ENCODE results near the gene NCS1.
"Not testable (repeated sequence)": the region's sequence is repeated elsewhere in the genome, so short reads cannot be mapped to it uniquely, and the experiment has no call there.

Gene NCS1

GRCh38 chr9:130264414-130265350 is 92.5 kb downstream of the NCS1 start:
- no peak for DNase-seq (ENCODE audit: low spot score)

- DNase-seq (ENCODE audit: low spot score): peak; percentile 61
Observed at GRCh38 chr9:130265431-130266235, 93.4 kb downstream of the NCS1 start, which contains the start of gene HMCN2. TSS of gene HMCN2 (plus strand) at chr9:130265760. CDS start at chr9:130265879, 119 bp downstream.

- DNase-seq (ENCODE audit: low spot score): no peak
Observed at GRCh38 chr9:130266236-130267098, 94.3 kb downstream of the NCS1 start.

GRCh38 chr9:130267930-130268329 is 95.7 kb downstream of the NCS1 start:
- DNase-seq (ENCODE audit: low spot score): no peak

- DNase-seq (ENCODE audit: low spot score): no peak
Observed at GRCh38 chr9:130268521-130269211, 96.5 kb downstream of the NCS1 start.

- DNase-seq (ENCODE audit: low spot score): no peak
Observed at GRCh38 chr9:130271473-130271872, 99.3 kb downstream of the NCS1 start.

- DNase-seq (ENCODE audit: low spot score): no peak
Observed at GRCh38 chr9:130275156-130275555, 103.0 kb downstream of the NCS1 start.

GRCh38 chr9:130276121-130276520 is 103.9 kb downstream of the NCS1 start:
- no peak for DNase-seq (ENCODE audit: low spot score)

- DNase-seq (ENCODE audit: low spot score): no peak
Observed at GRCh38 chr9:130276955-130277354, 104.8 kb downstream of the NCS1 start.

- DNase-seq (ENCODE audit: low spot score): not testable (repeated sequence)
Observed at GRCh38 chr9:130277525-130277924, 105.3 kb downstream of the NCS1 start.

GRCh38 chr9:130283539-130284248 is 111.5 kb downstream of the NCS1 start:
- no peak for DNase-seq (ENCODE audit: low spot score)

GRCh38 chr9:130284249-130284625 is 112.0 kb downstream of the NCS1 start:
- no peak for DNase-seq (ENCODE audit: low spot score)

GRCh38 chr9:130284690-130285089 is 112.5 kb downstream of the NCS1 start:
- no peak for DNase-seq (ENCODE audit: low spot score)

GRCh38 chr9:130285271-130285670 is 113.1 kb downstream of the NCS1 start:
- DNase-seq (ENCODE audit: low spot score): no peak

GRCh38 chr9:130286072-130286770 is 114.0 kb downstream of the NCS1 start:
- no peak for DNase-seq (ENCODE audit: low spot score)
